GM19467 (cell line): ENCODE measurements around the gene TRMU.

Experiments used
- ATAC-seq: cut with Tn5 transposase; IDR thresholded peaks from one replicate; pipeline ENCODE4 v1.9.1; 2021; ENCODE audit warnings: mild to moderate bottlenecking, moderate library complexity; ENCODE audit not compliant: unreplicated experiment

Gene TRMU

GRCh38 chr22:46406349-46406748, 70.8 kb downstream of the TRMU start:
- ATAC-seq = no peak

- no peak for ATAC-seq
Observed at GRCh38 chr22:46406791-46407190, 71.3 kb downstream of the TRMU start.
